CD4-positive, alpha-beta T cell treated with Interleukin-4 for 1 hour (primary cell): Measurements from ENCODE around the gene OR5L2.
"Not testable (repeated sequence)": the region's sequence is repeated elsewhere in the genome, so short reads cannot be mapped to it uniquely, and the experiment has no call there.

ENCODE experiments used
- DNase-seq, 2 donors: peaks; one replicate each; pipeline ENCODE4 v3.0.0-alpha.2; 2020 to 2022

Gene OR5L2

GRCh38 chr11:55826919-55827318 lies at the start of gene OR5L2:
Gene OR5L2, plus strand, starts transcription at chr11:55827219. Its CDS starts 0 bp downstream, at chr11:55827219.
- no peak for DNase-seq

DNA sequence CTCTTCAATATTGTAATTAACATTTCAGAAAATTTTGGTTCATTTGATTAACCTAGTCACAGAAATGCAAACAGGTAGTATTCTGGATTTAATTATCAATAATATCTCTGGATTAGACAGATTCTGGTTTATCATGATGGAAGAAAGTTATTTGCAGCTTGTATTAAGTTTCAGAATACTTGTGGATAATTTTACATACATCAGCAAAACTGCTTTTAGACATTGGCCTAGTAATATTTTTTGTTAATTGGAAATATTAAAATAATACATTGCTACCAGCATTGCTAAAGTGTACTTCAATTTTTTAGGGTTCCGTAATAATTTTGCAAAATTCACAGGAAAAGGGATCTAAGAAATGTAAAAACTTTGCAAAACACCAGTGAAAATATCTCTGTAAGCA lies 35.4 kb upstream of the OR5L2 start:
- no peak for DNase-seq

DNA sequence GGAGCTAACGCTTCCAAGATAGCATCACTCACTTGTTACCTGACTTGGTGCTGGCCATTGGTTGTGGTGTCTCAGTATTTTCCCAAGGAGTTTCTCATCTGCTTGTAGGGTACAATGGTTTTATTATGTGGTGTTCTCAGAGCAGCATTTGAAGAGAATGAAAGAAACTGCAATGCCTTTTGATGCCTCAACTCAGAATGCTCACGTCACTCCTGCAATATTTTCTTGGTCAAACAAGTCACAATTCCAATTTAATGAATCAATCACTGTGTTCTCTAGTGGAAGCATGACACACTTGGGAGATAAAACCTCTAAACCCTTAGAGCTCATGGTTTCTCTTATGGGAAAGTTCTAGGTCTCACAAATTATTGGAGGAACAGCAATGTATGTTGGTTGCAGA lies 33.7 kb upstream of the OR5L2 start:
- no peak for DNase-seq

DNA sequence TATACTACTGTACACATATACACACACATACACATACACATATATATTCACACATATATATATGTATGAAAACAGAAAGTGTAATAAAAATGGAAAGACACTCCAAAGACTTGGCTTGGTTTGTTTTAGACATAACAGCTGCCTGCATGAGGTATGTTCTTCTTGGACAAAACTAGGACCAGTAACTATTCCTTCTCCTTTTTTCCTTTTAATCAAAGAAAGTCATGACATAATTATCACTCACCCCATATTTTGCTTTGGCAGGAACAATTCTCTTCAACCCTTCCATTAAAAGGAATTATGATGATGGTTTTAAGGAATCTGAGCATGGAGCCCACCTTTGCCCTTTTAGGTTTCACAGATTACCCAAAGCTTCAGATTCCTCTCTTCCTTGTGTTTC lies 31.8 kb upstream of the OR5L2 start, which contains the start of gene OR5D14:
TSS of gene OR5D14 (plus strand) at position 301 of the 400 bp plus-strand sequence. CDS start at position 301, 0 bp downstream.
- DNase-seq: no peak

DNA sequence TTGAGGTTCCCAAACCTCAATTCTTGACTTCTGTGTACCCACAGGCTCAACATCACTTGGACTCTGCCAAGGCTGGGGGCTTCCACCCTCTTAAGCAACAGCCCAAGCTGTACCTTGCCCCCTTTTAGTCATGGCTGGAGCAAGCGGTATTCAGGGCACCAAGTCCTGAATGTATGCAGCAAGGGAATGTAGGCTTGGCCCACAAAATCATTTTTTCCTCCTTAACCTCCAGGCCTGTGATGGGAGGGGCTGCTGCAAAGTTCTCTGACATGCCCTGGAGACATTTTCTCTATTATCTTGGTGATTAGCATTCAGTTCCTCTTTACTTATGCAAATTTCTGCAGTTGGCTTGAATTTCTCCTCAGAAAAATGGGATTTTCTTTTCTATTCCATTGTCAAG lies 20.8 kb upstream of the OR5L2 start:
- DNase-seq: no peak

DNA sequence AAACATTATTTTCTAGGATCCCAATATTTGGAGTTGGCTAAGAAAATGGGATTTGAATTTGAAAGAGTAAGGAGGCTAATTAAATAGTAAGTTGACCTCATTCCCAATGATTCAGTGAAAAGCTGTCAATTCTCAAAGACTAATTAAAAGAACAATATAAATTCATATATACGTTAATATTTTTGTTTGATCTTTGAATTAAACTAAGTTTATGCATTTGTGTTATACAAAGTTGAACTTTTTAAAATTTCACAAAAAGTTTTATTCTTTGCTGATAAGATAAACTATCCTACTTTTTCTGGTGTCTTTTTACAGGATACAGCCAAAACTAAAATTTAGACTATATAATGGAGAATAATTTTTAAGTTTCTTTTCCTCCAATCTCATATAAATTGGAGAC lies 16.0 kb upstream of the OR5L2 start, which contains the start of gene OR5L1:
TSS of gene OR5L1 (plus strand) at position 301 of the 400 bp plus-strand sequence. CDS start 100 bp downstream, outside the sequence.
- no peak for DNase-seq

DNA sequence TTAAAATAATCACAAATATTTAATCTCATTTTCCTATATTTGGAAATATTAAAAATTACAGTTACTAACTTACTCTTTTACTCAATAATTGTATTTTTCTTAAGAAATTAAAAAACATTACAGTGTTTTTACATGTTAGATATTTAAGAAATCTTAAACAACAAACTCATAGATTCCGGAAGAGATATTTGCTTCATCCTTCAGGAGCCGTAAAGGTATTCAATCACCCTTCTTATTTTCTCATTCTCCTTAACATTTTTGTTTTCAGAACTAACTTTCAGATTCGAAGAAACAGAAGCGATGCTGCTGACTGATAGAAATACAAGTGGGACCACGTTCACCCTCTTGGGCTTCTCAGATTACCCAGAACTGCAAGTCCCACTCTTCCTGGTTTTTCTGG lies 7.7 kb upstream of the OR5L2 start, which contains the start of gene OR5D18:
TSS of gene OR5D18 (plus strand) at position 301 of the 400 bp plus-strand sequence. CDS start at position 301, 0 bp downstream.
- no peak for DNase-seq

- no peak for DNase-seq
Observed at GRCh38 chr11:55838452-55838851, 11.4 kb downstream of the OR5L2 start, which contains the start of gene OR5D16. Gene OR5D16, plus strand, starts transcription at chr11:55838752. Its CDS starts 0 bp downstream, at chr11:55838752.

DNA sequence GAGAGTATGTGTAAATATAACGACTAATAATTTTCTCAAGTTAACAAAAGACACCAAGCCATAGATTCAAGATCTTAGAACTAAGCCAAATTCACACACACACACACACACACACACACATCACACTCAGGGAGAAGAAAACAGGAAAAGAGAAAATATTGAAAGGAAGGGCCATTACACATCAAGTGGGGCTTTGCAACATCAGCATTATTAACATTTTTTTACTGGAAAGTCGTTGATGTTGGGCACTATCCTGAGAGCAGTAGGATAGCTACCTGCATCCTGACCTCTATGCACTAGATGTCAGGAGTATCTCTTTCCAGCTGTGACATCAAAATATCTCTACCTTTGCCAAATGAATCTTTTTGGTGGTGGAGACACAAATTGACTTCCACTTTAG lies 20.4 kb downstream of the OR5L2 start:
- no peak for DNase-seq

GRCh38 chr11:55849037-55849436 lies 22.0 kb downstream of the OR5L2 start:
- no peak for DNase-seq

DNA sequence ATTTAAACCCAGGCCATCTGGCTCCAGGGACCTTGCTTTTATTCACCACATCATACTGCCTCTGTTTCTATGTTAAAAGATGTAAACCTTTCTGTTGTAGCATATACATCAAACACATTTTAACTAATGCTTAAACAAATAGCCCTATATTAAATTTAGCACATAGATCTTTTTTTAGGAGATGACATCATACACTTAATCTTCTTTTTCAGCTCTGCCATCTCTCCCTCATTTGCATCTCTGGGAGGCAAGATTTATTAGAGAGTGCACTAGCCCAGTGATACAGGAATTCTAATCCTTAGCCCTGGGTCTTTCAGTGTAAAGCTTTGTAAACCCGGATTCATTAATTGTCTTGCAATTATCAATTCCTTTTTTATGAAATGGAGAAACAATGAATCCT lies 25.1 kb downstream of the OR5L2 start:
- no peak for DNase-seq

DNA sequence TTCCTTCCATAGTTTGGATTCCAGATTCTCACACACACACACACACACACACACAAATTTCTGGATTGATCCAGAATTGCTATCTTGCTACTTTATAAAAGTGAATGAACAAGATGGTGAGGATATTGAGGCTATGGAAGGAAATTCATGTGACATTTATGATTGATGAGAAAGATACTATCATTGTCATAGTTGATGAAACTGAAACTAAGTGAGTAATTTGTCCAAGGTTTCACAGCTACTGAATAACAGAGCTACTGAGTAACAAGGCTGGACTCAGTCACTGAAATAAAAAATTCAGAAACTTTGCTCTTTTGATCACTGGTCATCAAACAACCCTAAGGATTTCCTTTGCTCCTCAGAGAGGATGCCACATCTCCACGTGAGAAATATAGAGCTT lies 27.7 kb downstream of the OR5L2 start:
- DNase-seq: no peak

DNA sequence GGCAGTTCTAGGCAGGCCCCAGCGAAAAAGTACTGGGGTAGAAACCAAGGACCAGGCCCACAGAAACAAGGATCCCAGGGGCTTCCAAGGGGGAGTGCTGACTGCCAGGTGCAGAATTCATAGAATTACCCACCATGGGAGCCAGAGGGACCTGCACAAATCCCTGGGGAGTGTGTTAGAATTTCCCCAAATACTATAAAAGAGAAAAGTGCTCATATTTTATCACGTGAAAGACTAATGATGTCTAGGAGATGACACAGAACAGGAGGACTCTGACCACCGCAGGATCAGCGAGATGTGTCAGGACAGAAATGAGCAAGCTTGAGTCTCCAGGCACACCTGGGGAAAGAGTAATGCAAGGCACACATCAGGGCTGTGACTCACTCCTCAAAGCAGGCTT lies 40.3 kb downstream of the OR5L2 start:
- DNase-seq: not testable (repeated sequence)

DNA sequence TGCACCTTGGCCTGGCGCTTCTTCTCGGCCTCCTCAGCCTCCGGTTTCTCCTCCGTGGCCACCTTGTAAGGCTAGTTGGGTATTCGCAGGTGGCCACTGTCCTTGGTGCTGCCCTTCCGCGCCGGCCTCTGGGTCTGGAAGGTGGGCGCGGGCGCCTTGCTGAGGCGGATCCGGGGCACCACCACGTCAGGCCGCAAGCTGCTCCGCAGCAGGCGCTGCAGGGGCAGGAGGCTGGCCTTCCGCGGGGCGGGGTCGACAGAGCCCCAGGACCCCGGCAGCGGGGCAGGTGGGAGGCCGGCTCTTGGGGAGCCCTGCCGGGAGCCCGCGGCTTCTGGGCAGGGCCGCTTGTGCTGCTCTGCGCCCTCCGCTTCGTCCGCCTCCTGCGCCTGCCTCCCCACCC lies 45.7 kb downstream of the OR5L2 start:
- DNase-seq: not testable (repeated sequence)

GRCh38 chr11:55873146-55873545 lies 46.1 kb downstream of the OR5L2 start:
- DNase-seq: not testable (repeated sequence)
